A549 (cell line): ENCODE data around the gene NFILZ. TPM values are rescaled to one million over a fixed set of nuclear protein-coding genes. Genes with fewer than 3 reads are reported as not detected.
A peak's percentile ranks its signal among the peaks of the same experiment; 100 is the strongest.
"Not testable (repeated sequence)": the region's sequence is repeated elsewhere in the genome, so short reads cannot be mapped to it uniquely, and the experiment has no call there.

Experiments
- ATAC-seq, 2 experiments: fragments of 200-7000 bp in 1 of 2; fragments of >200 bp in 1 of 2; cut with Nextera tagmentation in 1 of 2; cut with Tn5 transposase in 1 of 2; 3 replicates each; pipeline versions ENCODE4 v1.8.0 to v1.9.1; 2018 to 2020; ENCODE audit warnings: mild to moderate bottlenecking in 1 of 2, moderate library complexity in 1 of 2
- CTCF ChIA-PET: fragments of 300-600 bp; sonication (Branson Sonifier 250); formaldehyde crosslinking; extraction: SDS; loops from one replicate; lab custom pipeline; 2021; ENCODE audit warnings: antibody characterized with exemption, inconsistent platforms; lab: Yijun Ruan, JAX
- POLR2A ChIA-PET: fragments of 350-600 bp; formaldehyde crosslinking; extraction: SDS; loops from one replicate; lab custom pipeline; 2021; ENCODE audit warnings: antibody characterized with exemption, inconsistent platforms; lab: Yijun Ruan, JAX
- DNase-seq, 2 experiments: peaks; one replicate each; pipeline versions ENCODE4 v3.0.0 to v3.0.0-alpha.2; 2011 to 2016; ENCODE audit warnings: low read depth in 1 of 2, low spot score in 1 of 2
- FAIRE-seq: peaks from 2 replicates; lab custom pipeline; 2011; peaks lifted over from hg19 to GRCh38; lab: Jason Lieb, UNC
- H3K27ac ChIP-seq, 2 experiments: fragments of >200 bp; sonication (Bioruptor Twin); formaldehyde crosslinking; 3 replicates each; pipeline ENCODE4 v1.5.1; 2016 to 2017
- H3K4me1 ChIP-seq: fragments of >200 bp; sonication (Bioruptor Twin); formaldehyde crosslinking; 3 replicates; pipeline ENCODE4 v1.6.1; 2016
- H3K4me2 ChIP-seq: fragments of >200 bp; sonication (Bioruptor Twin); formaldehyde crosslinking; 3 replicates; pipeline ENCODE4 v1.6.1; 2016
- H3K4me3 ChIP-seq: fragments of >200 bp; sonication (Bioruptor Twin); formaldehyde crosslinking; 3 replicates; pipeline ENCODE4 v1.5.1; 2016
- H3K9me3 ChIP-seq: fragments of >200 bp; sonication (Bioruptor Twin); formaldehyde crosslinking; 3 replicates; pipeline ENCODE4 v1.6.1; 2016
- ATOH8 ChIP-seq: fragments of 250-450 bp; sonication (Bioruptor Pico); IDR thresholded peaks from 2 replicates; pipeline ENCODE4 v1.5.0; 2020; ENCODE audit warnings: low read depth, mild to moderate bottlenecking, moderate library complexity
- CBX2 ChIP-seq: fragments of 200-600 bp; sonication (generic); IDR thresholded peaks from 2 replicates; pipeline ENCODE4 v1.6.1; 2016; ENCODE audit warnings: low read depth, mild to moderate bottlenecking, borderline replicate concordance
- CBX8 ChIP-seq: fragments of 200-600 bp; sonication (generic); IDR thresholded peaks from 2 replicates; pipeline ENCODE4 v1.6.1; 2016
- CHD4 ChIP-seq: fragments of 200-600 bp; sonication (generic); IDR thresholded peaks from 2 replicates; pipeline ENCODE4 v1.6.1; 2016; ENCODE audit warnings: antibody characterized with exemption, mild to moderate bottlenecking, borderline replicate concordance
- CTCF ChIP-seq: fragments of >200 bp; sonication (Bioruptor Twin); formaldehyde crosslinking; IDR thresholded peaks from 3 replicates; pipeline ENCODE4 v1.5.1; 2016
- EP300 ChIP-seq, 2 experiments: fragments of >200 bp; sonication (Bioruptor Twin); formaldehyde crosslinking; IDR thresholded peaks; 2 replicates in 1 of 2; 3 replicates in 1 of 2; pipeline ENCODE4 v1.6.1; 2016 to 2017
- FOSL2 ChIP-seq, 2 experiments: fragments of 450-650 bp in 1 of 2; fragments of >200 bp in 1 of 2; sonication (Bioruptor Twin) in 1 of 2; formaldehyde crosslinking; IDR thresholded peaks; 2 replicates each; pipeline versions ENCODE4 v1.5.0 to v1.6.1; 2016 to 2020; ENCODE audit warnings: mild to moderate bottlenecking in 1 of 2, moderate library complexity in 1 of 2
- HDAC2 ChIP-seq: fragments of 200-600 bp; sonication (generic); IDR thresholded peaks from 2 replicates; pipeline ENCODE4 v1.6.1; 2016
- HOXB13 ChIP-seq: fragments of 250-450 bp; sonication (Bioruptor Pico); IDR thresholded peaks from 2 replicates; pipeline ENCODE4 v1.5.0; 2020; ENCODE audit warnings: low read depth, mild to moderate bottlenecking, moderate library complexity
- HOXB5 ChIP-seq: fragments of 250-450 bp; sonication (Bioruptor Pico); IDR thresholded peaks from 2 replicates; pipeline ENCODE4 v1.5.0; 2020; ENCODE audit warnings: mild to moderate bottlenecking, moderate library complexity
- JUN ChIP-seq, 2 experiments: fragments of >200 bp; sonication (Bioruptor Twin); formaldehyde crosslinking; IDR thresholded peaks; 2 replicates in 1 of 2; 3 replicates in 1 of 2; pipeline ENCODE4 v1.6.1; 2016 to 2017
- JUNB ChIP-seq: fragments of >200 bp; sonication (Bioruptor Twin); formaldehyde crosslinking; IDR thresholded peaks from 2 replicates; pipeline ENCODE4 v1.6.1; 2016
- KDM1A ChIP-seq: fragments of 200-600 bp; sonication (generic); IDR thresholded peaks from 2 replicates; pipeline ENCODE4 v1.6.1; 2016; ENCODE audit warnings: low read depth, mild to moderate bottlenecking
- NR3C1 ChIP-seq: fragments of >200 bp; sonication (Bioruptor Twin); formaldehyde crosslinking; IDR thresholded peaks from 3 replicates; pipeline ENCODE4 v1.6.1; 2017
- RAD21 ChIP-seq, 2 experiments: fragments of >200 bp in 1 of 2; sonication (Bioruptor Twin) in 1 of 2; formaldehyde crosslinking in 1 of 2; IDR thresholded peaks in 1 of 2; conservative IDR thresholded peaks in 1 of 2; 2 replicates in 1 of 2; 3 replicates in 1 of 2; pipeline ENCODE4 v1.6.1; 2012 to 2018; ENCODE audit warnings: inconsistent platforms in 1 of 2
- SMC3 ChIP-seq: fragments of >200 bp; sonication (Bioruptor Twin); formaldehyde crosslinking; IDR thresholded peaks from 3 replicates; pipeline ENCODE4 v1.6.1; 2018; ENCODE audit warnings: inconsistent platforms
- ZFP36 ChIP-seq: fragments of 450-650 bp; IDR thresholded peaks from 2 replicates; pipeline ENCODE4 v1.6.1; 2014; ENCODE audit warnings: borderline replicate concordance; ENCODE audit not compliant: partially characterized antibody
- WGBS: methylation state at CpG from one replicate; pipeline ENCODE4 v1.1.6; 2017; ENCODE audit errors: missing lambda C conversion rate; 5-methylcytosine and 5-hydroxymethylcytosine counted together
- polyA plus RNA-seq, 4 experiments: library from polyadenylated mRNA; depleted of rRNA in 3 of 4; stranded (reverse); fragments of >200 nt; fragmentation: RNase III in 1 of 4; extraction: RNeasy Plus Mini Kit Qiagen cat#74134 plus additional on column Dnase treatment in 1 of 4; gene quantifications; 2 replicates in 3 of 4; 3 replicates in 1 of 4; pipeline ENCODE4 v1.2.3, GENCODE V29; 2011 to 2017

Gene NFILZ
- polyA plus RNA-seq, 2 of the 4 experiments (the other 2 are of a cell fraction) = not detected

GRCh38 chr19:8617325-8617724, 13.1 kb upstream of the NFILZ start:
- Histone ChIP-seq H3K27ac (peak overlapping the region; percentile 78 to 99), H3K4me1 (peaks cover 43% of the 10 kb centered on the region), H3K4me2 (peak overlapping the region; percentile 40; the same call in 2 of the 3 replicates)
- POLR2A ChIA-PET; H3K9me3 ChIP-seq; FAIRE-seq; ATAC-seq; H3K4me3 ChIP-seq; TF ChIP-seq FOSL2 (IDR thresholded peaks at IDR 0.05): not testable (repeated sequence)
- 71% methylated on average over 7 of the region's 15 CpGs for WGBS
- peak in 1 of 2 experiments; percentile 70 for DNase-seq
- TF ChIP-seq FOSL2 (CRISPR knock-in tag; IDR thresholded peaks at IDR 0.05) (0 out of 2 replicates have a peak, but pooled peaks have one; percentile 17), EP300 (IDR thresholded peaks at IDR 0.05) (peak in 1 of 2 experiments; percentile 27; a peak in 2 of 5 replicates), JUN (IDR thresholded peaks at IDR 0.05) (peak in 1 of 2 experiments; percentile 36; a peak in 1 of 5 replicates)
- CTCF ChIA-PET = interaction anchor here (0.6 to 6.3 kb wide), 6 partner anchors 23 to 508 kb away, joined by 3 to 46 read pairs (median 6); no protein-coding TSS in a partner anchor

GRCh38 chr19:8617984-8618383, 12.4 kb upstream of the NFILZ start:
- TF ChIP-seq NR3C1 (no peak), FOSL2 (IDR thresholded peaks at IDR 0.05) (no peak), FOSL2 (CRISPR knock-in tag; IDR thresholded peaks at IDR 0.05) (no peak), KDM1A (0 out of 2 replicates have a peak, but pooled peaks have one; percentile 26), CBX8 (no peak), HOXB13 (CRISPR knock-in tag) (no peak), RAD21 (conservative IDR thresholded peaks at IDR 0.05 in 1 of 2, IDR thresholded peaks at IDR 0.05 in 1 of 2) (no peak), ATOH8 (CRISPR knock-in tag) (no peak), CHD4 (no peak), JUNB (no peak), CBX2 (no peak), HDAC2 (peak; percentile 78; the same call in 1 of the 2 replicates), ZFP36 (no peak)
- TF ChIP-seq, all 56 proteins: peak for 2
- Histone ChIP-seq H3K27ac (peak overlapping the region; percentile 78 to 99; a peak in 5 of 6 replicates), H3K9me3 (no peaks in the 10 kb centered on the region), H3K4me2 (no peak overlapping the region), H3K4me3 (no peak overlapping the region), H3K4me1 (peaks cover 37% of the 10 kb centered on the region)
- DNase-seq = no peak
- CTCF ChIA-PET = interaction anchor here (1.5 to 5.9 kb wide), 2 partner anchors 31 to 76 kb away, joined by 4 to 46 read pairs; no protein-coding TSS in a partner anchor
- WGBS = 93% methylated on average over 4 of the region's 4 CpGs
- ATAC-seq = no peak
- no peak for FAIRE-seq
- POLR2A ChIA-PET = no interaction called here

GRCh38 chr19:8618751-8619150, 11.7 kb upstream of the NFILZ start:
- ChIA-PET POLR2A (interaction anchor here (0.7 kb wide), 1 partner anchor 20 kb away, joined by 3 read pairs; no protein-coding TSS in a partner anchor), CTCF (interaction anchor here (5.9 kb wide), 1 partner anchor 75 kb away, joined by 46 read pairs; no protein-coding TSS in a partner anchor)
- FAIRE-seq (no peak), DNase-seq (peak in 1 of 2 experiments; percentile 65), ATAC-seq (peak in 1 of 2 experiments; percentile 48; a peak in 3 of 6 replicates)
- Histone ChIP-seq H3K4me3 (no peak overlapping the region), H3K4me1 (peaks cover 37% of the 10 kb centered on the region), H3K9me3 (no peaks in the 10 kb centered on the region), H3K27ac (peak overlapping the region; percentile 50 to 99), H3K4me2 (peak overlapping the region; percentile 29; the same call in 1 of the 3 replicates)
- no peak for TF ChIP-seq FOSL2 (IDR thresholded peaks at IDR 0.05)
- peak; percentile 74 for TF ChIP-seq FOSL2 (CRISPR knock-in tag; IDR thresholded peaks at IDR 0.05)
- TF ChIP-seq HOXB5 (CRISPR knock-in tag) = no peak
- 21% methylated on average over 8 of the region's 8 CpGs for WGBS

GRCh38 chr19:8622886-8623285, 7.5 kb upstream of the NFILZ start:
- TF ChIP-seq CTCF (peak; percentile 26; the same call in 1 of the 3 replicates), RAD21 (conservative IDR thresholded peaks at IDR 0.05 in 1 of 2, IDR thresholded peaks at IDR 0.05 in 1 of 2) (peak; percentile 20 to 45; a peak in 2 of 5 replicates), SMC3 (peak; percentile 18; the same call in 1 of the 3 replicates)
- H3K27ac ChIP-seq = peak overlapping the region in 1 of 2 experiments; percentile 71; a peak in 4 of 6 replicates
- POLR2A ChIA-PET, H3K4me3 ChIP-seq, DNase-seq, H3K9me3 ChIP-seq, FAIRE-seq, H3K4me1 ChIP-seq, H3K4me2 ChIP-seq: not testable (repeated sequence)
- WGBS = 67% methylated on average over 4 of the region's 4 CpGs
- CTCF ChIA-PET = interaction anchor here (0.6 to 1.9 kb wide), 6 partner anchors 8 to 624 kb away, joined by 3 to 6 read pairs (median 4); no protein-coding TSS in a partner anchor
- ATAC-seq = peak in 1 of 2 experiments; percentile 64; a peak in 2 of 6 replicates
